Thoracic aorta (tissue), 2 donors: ENCODE data around the gene RHOC. TPM values are rescaled to one million over a fixed set of nuclear protein-coding genes. Genes with fewer than 3 reads are reported as not detected.
"Not testable (repeated sequence)": the region's sequence is repeated elsewhere in the genome, so short reads cannot be mapped to it uniquely, and the experiment has no call there.

Experiments
- ATAC-seq: fragments of 150-250 bp; one replicate; pipeline ENCODE4 v1.8.0; 2017; ENCODE audit warnings: low read depth; ENCODE audit not compliant: insufficient number of reproducible peaks, low FRiP score
- DNase-seq: peaks from one replicate; pipeline ENCODE4 v3.0.0-alpha.2; 2020; ENCODE audit warnings: low spot score
- H3K27ac ChIP-seq, 2 donors: fragments of 200-600 bp; sonication (generic); 1 replicate in 1 of 2; 2 replicates in 1 of 2; pipeline ENCODE4 v1.5.1; 2016; ENCODE audit warnings: mild to moderate bottlenecking in 2 of 2, moderate library complexity in 2 of 2
- H3K27me3 ChIP-seq: fragments of 200-600 bp; sonication (generic); replicated peaks from 2 replicates; pipeline ENCODE4 v1.6.0; 2016; ENCODE audit warnings: mild to moderate bottlenecking; ENCODE audit not compliant: insufficient read depth
- H3K36me3 ChIP-seq: fragments of 200-600 bp; sonication (generic); one replicate; pipeline ENCODE4 v1.5.1; 2016
- H3K4me1 ChIP-seq, 2 donors: fragments of 200-600 bp; sonication (generic); 1 replicate in 1 of 2; 2 replicates in 1 of 2; pipeline versions ENCODE4 v1.5.1 to v1.6.0; 2016; ENCODE audit warnings: low read depth in 2 of 2, mild to moderate bottlenecking in 1 of 2; ENCODE audit not compliant: control insufficient read depth in 1 of 2
- H3K4me3 ChIP-seq: fragments of 200-600 bp; sonication (generic); 2 replicates; pipeline ENCODE4 v1.5.1; 2016; ENCODE audit warnings: mild to moderate bottlenecking
- H3K9me3 ChIP-seq: fragments of 200-600 bp; sonication (generic); 2 replicates; pipeline ENCODE4 v1.5.1; 2016
- total RNA-seq, 2 donors: library from RNA; depleted of rRNA; stranded (reverse); fragments of >200 nt; gene quantifications; one replicate each; pipeline versions ENCODE4 v1.1.0 to v1.2.3, GENCODE V29; 2016
- TF ChIP-seq, protein P1 (sequence below): fragments of 200-600 bp; sonication (generic); IDR thresholded peaks from one replicate; pipeline ENCODE4 v1.5.1; 2019; ENCODE audit warnings: antibody characterized with exemption

The RHOC gene
- total RNA-seq, 2 donors from 2014 or later = 297 to 378 TPM

GRCh38 chr1:112727716-112728115, 20.8 kb upstream of the RHOC start:
- ATAC-seq = no peak
- no peak overlapping the region for H3K4me3 ChIP-seq
- H3K36me3 ChIP-seq = no peaks in the 10 kb centered on the region

DNA sequence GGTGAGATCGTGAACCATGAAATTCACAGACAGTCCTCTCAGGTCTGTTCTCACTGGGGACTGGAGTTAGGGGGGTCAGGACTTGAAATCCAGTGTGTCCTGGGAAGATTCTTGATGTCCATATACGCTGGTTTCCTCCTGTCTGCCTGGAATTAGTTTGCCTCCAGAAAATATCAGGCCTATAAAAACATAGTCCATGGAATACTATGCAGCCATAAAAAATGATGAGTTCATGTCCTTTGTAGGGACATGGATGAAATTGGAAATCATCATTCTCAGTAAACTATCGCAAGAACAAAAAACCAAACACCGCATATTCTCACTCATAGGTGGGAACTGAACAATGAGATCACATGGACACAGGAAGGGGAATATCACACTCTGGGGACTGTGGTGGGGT, 17.3 kb upstream of the RHOC start:
- not testable (repeated sequence) for DNase-seq, H3K4me1 ChIP-seq, H3K36me3 ChIP-seq, H3K27me3 ChIP-seq, ATAC-seq, H3K4me3 ChIP-seq, H3K9me3 ChIP-seq, H3K27ac ChIP-seq

More at GRCh38 chr1:112727716-112728115, 20.8 kb upstream of the RHOC start:
- TF ChIP-seq, protein P1, sequence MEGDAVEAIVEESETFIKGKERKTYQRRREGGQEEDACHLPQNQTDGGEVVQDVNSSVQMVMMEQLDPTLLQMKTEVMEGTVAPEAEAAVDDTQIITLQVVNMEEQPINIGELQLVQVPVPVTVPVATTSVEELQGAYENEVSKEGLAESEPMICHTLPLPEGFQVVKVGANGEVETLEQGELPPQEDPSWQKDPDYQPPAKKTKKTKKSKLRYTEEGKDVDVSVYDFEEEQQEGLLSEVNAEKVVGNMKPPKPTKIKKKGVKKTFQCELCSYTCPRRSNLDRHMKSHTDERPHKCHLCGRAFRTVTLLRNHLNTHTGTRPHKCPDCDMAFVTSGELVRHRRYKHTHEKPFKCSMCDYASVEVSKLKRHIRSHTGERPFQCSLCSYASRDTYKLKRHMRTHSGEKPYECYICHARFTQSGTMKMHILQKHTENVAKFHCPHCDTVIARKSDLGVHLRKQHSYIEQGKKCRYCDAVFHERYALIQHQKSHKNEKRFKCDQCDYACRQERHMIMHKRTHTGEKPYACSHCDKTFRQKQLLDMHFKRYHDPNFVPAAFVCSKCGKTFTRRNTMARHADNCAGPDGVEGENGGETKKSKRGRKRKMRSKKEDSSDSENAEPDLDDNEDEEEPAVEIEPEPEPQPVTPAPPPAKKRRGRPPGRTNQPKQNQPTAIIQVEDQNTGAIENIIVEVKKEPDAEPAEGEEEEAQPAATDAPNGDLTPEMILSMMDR = no peak
- Histone ChIP-seq H3K27ac (no peak overlapping the region), H3K27me3 (no peaks in the 10 kb centered on the region), H3K4me1 (no peaks in the 10 kb centered on the region), H3K9me3 (no peaks in the 10 kb centered on the region)
- DNase-seq = no peak

GRCh38 chr1:112723511-112723839, 16.5 kb upstream of the RHOC start:
- TF ChIP-seq, protein P1 = no peak
- no peaks in the 10 kb centered on the region for H3K36me3 ChIP-seq
- H3K9me3 ChIP-seq = no peaks in the 10 kb centered on the region
- no peak for ATAC-seq
- DNase-seq = no peak
- no peaks in the 10 kb centered on the region for H3K27me3 ChIP-seq
- no peak overlapping the region for H3K27ac ChIP-seq
- H3K4me3 ChIP-seq = no peak overlapping the region
- peaks cover 1 to 7% of the 10 kb centered on the region in 2 donors for H3K4me1 ChIP-seq

DNA sequence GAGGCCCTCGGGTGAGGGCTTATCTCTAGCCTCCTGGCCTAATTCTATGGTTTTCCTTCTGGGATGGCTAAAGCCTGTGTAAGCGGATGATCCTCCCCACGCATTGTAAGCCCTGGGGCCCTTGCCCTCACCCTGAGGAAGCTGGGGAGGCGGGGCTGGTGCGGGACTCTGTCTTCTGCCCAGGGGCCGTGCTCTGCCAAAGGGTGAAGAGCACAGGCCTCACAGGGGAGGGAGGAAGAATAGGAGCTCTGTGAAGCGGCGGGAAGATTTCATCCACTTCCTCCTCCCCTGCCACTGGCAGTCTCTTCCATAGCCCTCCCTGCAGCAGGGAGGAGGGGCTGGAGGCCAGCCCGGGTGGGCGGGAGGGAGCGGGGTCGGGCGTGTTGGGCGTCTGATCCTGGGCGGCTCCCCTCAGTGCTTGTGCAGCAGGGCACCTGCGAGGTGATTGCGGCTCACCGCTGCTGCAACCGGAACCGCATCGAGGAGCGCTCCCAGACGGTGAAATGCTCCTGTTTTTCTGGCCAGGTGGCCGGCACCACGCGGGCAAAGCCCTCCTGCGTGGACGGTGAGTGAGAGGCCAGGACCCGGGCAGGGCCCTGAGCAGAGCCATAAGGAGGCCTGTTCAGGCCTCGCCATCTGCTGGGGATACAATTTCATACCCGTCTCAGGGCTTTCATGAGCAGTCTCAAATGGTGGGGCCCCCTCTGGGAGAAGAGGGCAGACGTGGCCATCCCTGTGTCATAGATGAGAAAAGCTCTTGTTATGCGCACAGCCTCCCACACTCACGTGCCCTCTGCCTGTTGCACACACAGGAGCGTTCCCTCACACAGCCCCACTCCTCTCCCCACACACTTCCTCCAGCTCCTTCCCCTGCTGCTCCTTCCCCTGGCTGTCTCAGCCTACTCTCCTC, 15.9 kb upstream of the RHOC start:
- peak overlapping the region; percentile 37 for H3K4me3 ChIP-seq
- TF ChIP-seq, protein P1 = no peak
- H3K9me3 ChIP-seq = no peaks in the 10 kb centered on the region
- ATAC-seq = no peak
- no peak overlapping the region for H3K27ac ChIP-seq
- no peak for DNase-seq
- no peaks in the 10 kb centered on the region for H3K27me3 ChIP-seq
- H3K4me1 ChIP-seq = peaks cover 5 to 8% of the 10 kb centered on the region in 2 donors
- H3K36me3 ChIP-seq = no peaks in the 10 kb centered on the region

DNA sequence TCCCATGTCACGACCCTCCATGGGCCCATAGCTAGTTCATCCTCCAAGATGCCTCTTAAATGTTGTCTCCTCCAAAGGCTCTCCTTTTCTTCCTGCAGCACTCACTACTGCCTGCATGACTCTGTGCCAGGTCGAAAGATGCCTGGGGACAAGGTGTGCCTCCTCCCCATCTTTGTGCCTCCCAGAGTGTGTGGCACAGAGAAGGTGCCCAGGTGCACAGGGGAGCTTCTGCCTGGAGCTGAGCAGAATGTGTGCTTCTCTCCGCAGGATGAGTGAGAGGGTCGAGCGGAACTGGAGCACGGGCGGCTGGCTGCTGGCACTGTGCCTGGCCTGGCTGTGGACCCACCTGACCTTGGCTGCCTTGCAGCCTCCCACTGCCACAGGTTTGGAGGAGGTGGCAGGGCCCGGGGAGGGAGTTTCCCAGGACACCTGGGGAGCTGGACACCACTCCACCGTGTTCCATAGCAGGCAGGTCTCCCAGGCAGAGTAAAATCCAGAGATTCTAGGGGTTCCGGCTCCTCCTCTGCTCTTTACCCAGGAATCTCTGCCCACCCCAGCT, 15.1 kb upstream of the RHOC start:
- H3K36me3 ChIP-seq = no peaks in the 10 kb centered on the region
- H3K9me3 ChIP-seq = no peaks in the 10 kb centered on the region
- H3K27me3 ChIP-seq = no peaks in the 10 kb centered on the region
- TF ChIP-seq, protein P1 = no peak
- no peak overlapping the region for H3K4me3 ChIP-seq
- DNase-seq (no peak), ATAC-seq (no peak)
- peaks cover 5 to 8% of the 10 kb centered on the region in 2 donors for H3K4me1 ChIP-seq
- no peak overlapping the region for H3K27ac ChIP-seq

DNA sequence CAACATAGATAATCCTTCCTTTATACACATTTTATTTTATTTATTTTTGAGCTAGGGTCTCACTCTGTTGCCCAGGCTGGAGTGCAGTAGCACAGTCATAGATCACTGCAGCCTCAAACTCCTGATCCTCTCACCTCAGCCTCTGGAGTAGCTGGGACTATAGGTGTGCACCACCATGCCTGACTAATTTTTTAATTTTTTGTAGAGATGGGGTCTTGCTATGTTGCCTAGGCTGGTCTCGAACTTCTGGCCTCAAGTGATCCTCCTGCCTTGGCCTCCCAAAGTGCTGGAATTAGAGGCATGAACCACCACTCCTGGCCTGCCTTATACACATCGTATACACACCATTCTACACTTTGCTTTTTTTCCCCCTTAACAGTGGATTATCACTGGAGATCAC, 14.4 kb upstream of the RHOC start:
- not testable (repeated sequence) for DNase-seq, ATAC-seq

More for the DNA sequence above, 14.4 kb upstream of the RHOC start:
- not testable (repeated sequence) for H3K4me3 ChIP-seq, H3K4me1 ChIP-seq, H3K36me3 ChIP-seq, H3K27me3 ChIP-seq, H3K9me3 ChIP-seq, H3K27ac ChIP-seq
